GM12878 (cell line): ENCODE data around the gene TXNDC16. TPM values are rescaled to one million over a fixed set of nuclear protein-coding genes. Genes with fewer than 3 reads are reported as not detected.

Source experiments
- ATAC-seq: fragments of 200-7000 bp; cut with Tn5 transposase; 3 replicates; pipeline ENCODE4 v1.9.1; 2020; ENCODE audit warnings: mild to moderate bottlenecking, moderate library complexity
- BruUV-seq: library from RNA; stranded (reverse); fragments of 400-500 nt; replicated peaks from 2 replicates; lab custom pipeline; 2021; lab: Mats Ljungman, UMichigan
- CTCF ChIA-PET: fragments of 300-600 bp; sonication (Branson Sonifier 250); formaldehyde crosslinking; extraction: SDS; loops from one replicate; lab custom pipeline; 2021; ENCODE audit warnings: inconsistent platforms; lab: Yijun Ruan, JAX
- POLR2A ChIA-PET: fragments of 350-600 bp; formaldehyde crosslinking; extraction: SDS; loops from one replicate; lab custom pipeline; 2021; ENCODE audit warnings: inconsistent platforms; lab: Charles Lee
- RAD21 ChIA-PET: fragments of 300-600 bp; sonication (Branson Sonifier 250); formaldehyde crosslinking; loops from one replicate; lab custom pipeline; 2023; ENCODE audit warnings: antibody characterized with exemption; ENCODE audit not compliant: unreplicated experiment; lab: Charles Lee
- SMC1A ChIA-PET: fragments of 300-600 bp; sonication (Branson Sonifier 250); formaldehyde crosslinking; loops from one replicate; lab custom pipeline; 2023; ENCODE audit not compliant: unreplicated experiment, uncharacterized antibody; lab: Charles Lee
- DNase-seq: peaks from one replicate; pipeline ENCODE4 v3.0.0-alpha.2; 2011; ENCODE audit warnings: low read depth, low spot score
- FAIRE-seq: peaks from 3 replicates; lab custom pipeline; 2011; peaks lifted over from hg19 to GRCh38; lab: Jason Lieb, UNC
- H2AFZ ChIP-seq: 2 replicates; pipeline ENCODE4 v1.6.0; 2011; ENCODE audit warnings: low read depth, low read length, control low read depth; ENCODE audit not compliant: control insufficient read depth
- H3K27ac ChIP-seq: 2 replicates; pipeline ENCODE4 v1.5.1; 2011; ENCODE audit warnings: control low read depth; ENCODE audit not compliant: control insufficient read depth, insufficient read depth
- H3K27me3 ChIP-seq, 2 experiments: replicated peaks in 1 of 2; 2 replicates each; pipeline versions ENCODE4 v1.6.0 to v1.6.1; 2011; ENCODE audit warnings: low read length in 1 of 2; ENCODE audit not compliant: control insufficient read depth in 2 of 2, insufficient read depth in 2 of 2
- H3K36me3 ChIP-seq, 2 experiments: 2 replicates each; pipeline ENCODE4 v1.5.1; 2011; ENCODE audit warnings: low read length in 1 of 2; ENCODE audit not compliant: control insufficient read depth in 2 of 2, insufficient read depth in 2 of 2
- H3K4me1 ChIP-seq: 2 replicates; pipeline ENCODE4 v1.6.1; 2011; ENCODE audit warnings: mild to moderate bottlenecking, low read length, moderate library complexity, mixed read lengths; ENCODE audit not compliant: control insufficient read depth, insufficient read depth
- H3K4me2 ChIP-seq: 2 replicates; pipeline ENCODE4 v1.6.0; 2011; ENCODE audit warnings: control low read depth; ENCODE audit not compliant: control insufficient read depth, insufficient read depth
- H3K4me3 ChIP-seq: fragments of 200-600 bp; sonication (generic); 2 replicates; pipeline ENCODE4 v1.5.1; 2016
- H3K79me2 ChIP-seq: 2 replicates; pipeline ENCODE4 v1.6.0; 2011; ENCODE audit warnings: low read length; ENCODE audit not compliant: control insufficient read depth, insufficient read depth
- H3K9ac ChIP-seq: 2 replicates; pipeline ENCODE4 v1.8.0; 2011; ENCODE audit warnings: low read length, control low read depth, mixed read lengths; ENCODE audit not compliant: control insufficient read depth, insufficient read depth
- H3K9me3 ChIP-seq: replicated peaks from 3 replicates; pipeline ENCODE4 v1.5.1; 2011; ENCODE audit warnings: mild to moderate bottlenecking, low read length; ENCODE audit not compliant: control insufficient read depth, insufficient read depth
- H4K20me1 ChIP-seq: 2 replicates; pipeline ENCODE4 v1.6.0; 2011; ENCODE audit not compliant: control insufficient read depth, insufficient read depth
- HDAC2 ChIP-seq: fragments of 200-600 bp; sonication (generic); IDR thresholded peaks from 2 replicates; pipeline ENCODE4 v1.6.1; 2017
- HDAC6 ChIP-seq: fragments of 200-600 bp; sonication (generic); IDR thresholded peaks from one replicate; pipeline ENCODE4 v1.8.0; 2017; ENCODE audit warnings: antibody characterized with exemption; ENCODE audit not compliant: unreplicated experiment
- POLR2AphosphoS5 ChIP-seq: IDR thresholded peaks from 2 replicates; pipeline ENCODE4 v1.6.1; 2011; ENCODE audit warnings: mild to moderate bottlenecking, low read length, inconsistent platforms
- RAD51 ChIP-seq: fragments of 450-650 bp; IDR thresholded peaks from 2 replicates; pipeline ENCODE4 v1.6.1; 2016; ENCODE audit warnings: moderate library complexity, mild to moderate bottlenecking, inconsistent platforms
- ZNF592 ChIP-seq: fragments of 450-650 bp; IDR thresholded peaks from 2 replicates; pipeline ENCODE4 v1.6.1; 2017; ENCODE audit warnings: mild to moderate bottlenecking, moderate library complexity
- WGBS: methylation state at CpG from one replicate; pipeline ENCODE4 v1.1.6; 2016; ENCODE audit warnings: low lambda C conversion rate; ENCODE audit not compliant: insufficient replicate concordance, insufficient coverage; ENCODE audit errors: missing lambda C conversion rate; 5-methylcytosine and 5-hydroxymethylcytosine counted together
- in situ Hi-C: fragments of 300-500 bp; cut with MboI; formaldehyde crosslinking; loops from 9 replicates; pipeline ENCODE4 v1.14.3; 2018; ENCODE audit warnings: mixed read lengths
- intact Hi-C: fragments of 100-400 bp; cut with micrococcal nuclease; formaldehyde crosslinking; loops from one replicate; pipeline ENCODE4 v1.14.2; 2022; ENCODE audit not compliant: unreplicated experiment
- polyA plus RNA-seq, 11 experiments: library from polyadenylated mRNA; depleted of rRNA in 4 of 11; unstranded in 6 of 11; stranded (reverse) in 5 of 11; fragments of >200 nt; fragmentation: Nextera tagmentation in 4 of 11; fragmentation: Illumina TruSeq in 1 of 11; extraction: Ambion mirVana in 4 of 11; extraction: Trizol in 1 of 11; gene quantifications; 1 replicate in 1 of 11; 2 replicates in 10 of 11; pipeline versions ENCODE4 v1.2.1 to v1.2.3, GENCODE V29; 2011 to 2016; ENCODE audit warnings: inconsistent platforms in 2 of 11, missing spikeins in 2 of 11, low read depth in 1 of 11
- total RNA-seq, 4 experiments: library from RNA; depleted of rRNA in 3 of 4; stranded (reverse); fragments of >200 nt in 3 of 4; fragmentation: Illumina TruSeq in 1 of 4; extraction: Trizol in 1 of 4; gene quantifications; 2 replicates each; pipeline versions ENCODE4 v1.2.1 to v1.2.3, GENCODE V29; 2013 to 2021

The TXNDC16 gene
- total and polyA plus RNA-seq, 10 of the 15 experiments (the other 5 are each of a cell fraction or from before 2014, with no cell fraction given): 1.2 to 7.9 (median 5.5) TPM

DNA sequence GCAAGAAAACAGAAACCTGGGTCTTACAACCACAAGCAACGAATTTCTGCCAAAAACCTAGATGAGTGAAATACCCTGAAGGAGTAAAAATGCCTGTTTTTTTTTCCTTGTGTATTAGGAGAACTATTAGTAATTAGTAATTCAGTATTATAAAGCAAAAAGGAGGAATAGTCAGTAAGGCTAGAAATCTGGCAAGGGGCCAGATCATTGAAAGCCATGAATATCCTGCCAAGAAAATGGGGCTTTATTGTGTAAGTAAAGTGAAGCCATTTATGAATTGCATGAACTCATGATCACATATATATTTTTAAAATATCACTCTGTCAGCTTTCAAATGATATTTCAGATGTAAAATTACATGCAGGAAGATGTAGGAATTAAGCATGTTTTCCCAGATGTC, 57.9 kb downstream of the TXNDC16 start:
- no peaks in the 10 kb centered on the region for H3K27me3 ChIP-seq
- WGBS: 94% methylated on average over 1 of the region's 1 CpG
- ChIA-PET SMC1A (interaction anchor here (2.3 kb wide), 1 partner anchor 12 kb away, joined by 5 read pairs; no protein-coding TSS in a partner anchor), CTCF (interaction anchor here (0.5 kb wide), 1 partner anchor 186 kb away, joined by 4 read pairs; no protein-coding TSS in a partner anchor), POLR2A (no interaction called here), RAD21 (no interaction called here)
- H3K9me3 ChIP-seq: peaks cover 1% of the 10 kb centered on the region; the same call in 2 of the 3 replicates
- no peak overlapping the region for H3K4me2 ChIP-seq
- no peak for TF ChIP-seq POLR2AphosphoS5
- no peak for TF ChIP-seq RAD51
- TF ChIP-seq HDAC6: no peak
- no peak for TF ChIP-seq ZNF592
- no peak for TF ChIP-seq HDAC2
- no peak overlapping the region for H2AFZ ChIP-seq
- in situ Hi-C loops: no loop called here
- FAIRE-seq (no peak), DNase-seq (no peak), ATAC-seq (no peak)
- intact Hi-C loops: no loop called here
- no TSS peak for BruUV-seq
- H4K20me1 ChIP-seq: no peaks in the 10 kb centered on the region
- no peaks in the 10 kb centered on the region for H3K36me3 ChIP-seq
- no peak overlapping the region for H3K27ac ChIP-seq
- no peak overlapping the region for H3K9ac ChIP-seq
- no peaks in the 10 kb centered on the region for H3K79me2 ChIP-seq
- H3K4me1 ChIP-seq: no peaks in the 10 kb centered on the region
- H3K4me3 ChIP-seq: no peak overlapping the region
